MCF 10A (cell line): ENCODE data around the gene TEAD2. TPM values are rescaled to one million over a fixed set of nuclear protein-coding genes. Genes with fewer than 3 reads are reported as not detected.

ENCODE experiments used
- BruUV-seq: library from RNA; stranded (reverse); fragments of 400-500 nt; replicated peaks from 2 replicates; lab custom pipeline; 2021; lab: Mats Ljungman, UMichigan
- CTCF ChIA-PET: fragments of 300-600 bp; sonication (Branson Sonifier 250); formaldehyde crosslinking; extraction: SDS; loops from one replicate; lab custom pipeline; 2021; ENCODE audit warnings: antibody characterized with exemption, inconsistent platforms; lab: Yijun Ruan, JAX
- POLR2A ChIA-PET: fragments of 300-600, 350-650 bp; sonication (Branson Sonifier 250); formaldehyde crosslinking; extraction: SDS; loops from one replicate; lab custom pipeline; 2020; ENCODE audit warnings: antibody characterized with exemption, inconsistent platforms; lab: Yijun Ruan, JAX
- DNase-seq: peaks from one replicate; pipeline ENCODE4 v3.0.0-alpha.2; 2018; ENCODE audit not compliant: unreplicated experiment
- H3K27ac Mint-ChIP-seq: one replicate; pipeline ENCODE4 v1.8.0; 2022; ENCODE audit warnings: mild to moderate bottlenecking, low read depth, mixed read lengths; ENCODE audit not compliant: unreplicated experiment
- H3K27me3 Mint-ChIP-seq: one replicate; pipeline ENCODE4 v1.8.0; 2022; ENCODE audit warnings: mixed read lengths; ENCODE audit not compliant: insufficient read depth, unreplicated experiment
- H3K36me3 Mint-ChIP-seq: one replicate; pipeline ENCODE4 v1.8.0; 2022; ENCODE audit warnings: mild to moderate bottlenecking, moderate library complexity, mixed read lengths; ENCODE audit not compliant: insufficient read depth, unreplicated experiment
- H3K4me1 Mint-ChIP-seq: one replicate; pipeline ENCODE4 v1.8.0; 2022; ENCODE audit warnings: mixed read lengths; ENCODE audit not compliant: insufficient read depth, unreplicated experiment
- H3K4me3 Mint-ChIP-seq: one replicate; pipeline ENCODE4 v1.8.0; 2022; ENCODE audit warnings: mild to moderate bottlenecking, moderate library complexity, mixed read lengths; ENCODE audit not compliant: unreplicated experiment
- H3K9me3 Mint-ChIP-seq: one replicate; pipeline ENCODE4 v1.8.0; 2022; ENCODE audit warnings: mixed read lengths; ENCODE audit not compliant: unreplicated experiment
- CTCF ChIP-seq: fragments of 200-600 bp; IDR thresholded peaks from one replicate; pipeline ENCODE4 v1.8.0; 2022; ENCODE audit warnings: antibody characterized with exemption, mild to moderate bottlenecking; ENCODE audit not compliant: unreplicated experiment
- intact Hi-C: fragments of 100-400 bp; cut with micrococcal nuclease; formaldehyde crosslinking; loops from 2 replicates; pipeline ENCODE4 v1.14.1; 2022
- total RNA-seq: library from RNA; stranded (reverse); gene quantifications from 2 replicates; pipeline ENCODE4 v1.2.3, GENCODE V29; 2022

TEAD2 gene
- total RNA-seq, 1 experiment from 2014 or later = 3.5 TPM

- ChIA-PET CTCF (interaction anchor here (0.6 to 1.4 kb wide), 3 partner anchors 8 to 725 kb away, joined by 3 to 5 read pairs (median 3); no protein-coding TSS in a partner anchor), POLR2A (interaction anchor here (1.2 kb wide), 1 partner anchor 68 kb away, joined by 3 read pairs; the partner anchor contains the start of gene PIH1D1)
- Mint-ChIP-seq H3K4me3 (no peak overlapping the region), H3K27me3 (no peaks in the 10 kb centered on the region), H3K36me3 (no peaks in the 10 kb centered on the region), H3K4me1 (no peaks in the 10 kb centered on the region), H3K9me3 (peaks cover 8% of the 10 kb centered on the region), H3K27ac (no peak overlapping the region)
- intact Hi-C loops = no loop called here
- DNase-seq = no peak
- BruUV-seq = no TSS peak
- no peak for TF ChIP-seq CTCF
Measured at GRCh38 chr19:49383599-49383998, 21.4 kb upstream of the TEAD2 start.

GRCh38 chr19:49382639-49383038 is 20.4 kb upstream of the TEAD2 start:
- no peaks in the 10 kb centered on the region for H3K4me1 Mint-ChIP-seq
- no TSS peak for BruUV-seq
- no peaks in the 10 kb centered on the region for H3K36me3 Mint-ChIP-seq
- H3K27ac Mint-ChIP-seq = no peak overlapping the region
- no peak overlapping the region for H3K4me3 Mint-ChIP-seq
- H3K27me3 Mint-ChIP-seq = no peaks in the 10 kb centered on the region
- intact Hi-C loops = no loop called here
- no peak for DNase-seq
- H3K9me3 Mint-ChIP-seq = peaks cover 8% of the 10 kb centered on the region
- no peak for TF ChIP-seq CTCF
- ChIA-PET POLR2A (interaction anchor here (0.6 kb wide), 1 partner anchor 196 kb away, joined by 3 read pairs; no protein-coding TSS in a partner anchor), CTCF (interaction anchor here (1.4 kb wide), 1 partner anchor 9 kb away, joined by 5 read pairs; no protein-coding TSS in a partner anchor)

- no peak for TF ChIP-seq CTCF
- Mint-ChIP-seq H3K27ac (no peak overlapping the region), H3K9me3 (peaks cover 8% of the 10 kb centered on the region), H3K4me3 (no peak overlapping the region), H3K4me1 (no peaks in the 10 kb centered on the region), H3K36me3 (no peaks in the 10 kb centered on the region), H3K27me3 (peaks cover 18% of the 10 kb centered on the region)
- ChIA-PET POLR2A (interaction anchor here (0.7 kb wide), 1 partner anchor 73 kb away, joined by 3 read pairs; the partner anchor contains the start of gene ALDH16A1), CTCF (interaction anchor here (0.6 to 0.9 kb wide), 2 partner anchors 10 to 155 kb away, joined by 3 to 6 read pairs; no protein-coding TSS in a partner anchor)
- no TSS peak for BruUV-seq
- intact Hi-C loops = no loop called here
- no peak for DNase-seq
Measured at GRCh38 chr19:49380391-49380790, 18.2 kb upstream of the TEAD2 start.

- Mint-ChIP-seq H3K27ac (no peak overlapping the region), H3K36me3 (no peaks in the 10 kb centered on the region), H3K4me1 (no peaks in the 10 kb centered on the region), H3K4me3 (no peak overlapping the region), H3K9me3 (peaks cover 8% of the 10 kb centered on the region), H3K27me3 (peaks cover 26% of the 10 kb centered on the region)
- ChIA-PET CTCF (interaction anchor here (0.6 kb wide), 1 partner anchor 762 kb away, joined by 3 read pairs; no protein-coding TSS in a partner anchor), POLR2A (interaction anchor here (1.2 kb wide), 1 partner anchor 21 kb away, joined by 3 read pairs; no protein-coding TSS in a partner anchor)
- no TSS peak for BruUV-seq
- no peak for TF ChIP-seq CTCF
- DNase-seq = no peak
- intact Hi-C loops = no loop called here
Measured at GRCh38 chr19:49378512-49378911, 16.3 kb upstream of the TEAD2 start.
